LNCaP clone FGC (cell line): Measurements from ENCODE around the gene ABHD2.

Experiments
- DNase-seq: peaks from one replicate; pipeline ENCODE4 v3.0.0-alpha.2; 2011; ENCODE audit warnings: low read depth
- H3K4me3 ChIP-seq: 2 replicates; pipeline ENCODE4 v1.5.1; 2011; ENCODE audit warnings: mild to moderate bottlenecking, low read depth, low read length, control low read depth
- TF ChIP-seq, protein P1 (sequence below): IDR thresholded peaks from 2 replicates; pipeline ENCODE4 v1.5.1; 2012; ENCODE audit warnings: mild to moderate bottlenecking; ENCODE audit not compliant: control insufficient read depth, insufficient read depth; ENCODE audit errors: extremely low read depth

The ABHD2 gene

GRCh38 chr15:89113296-89114024 lies 25.2 kb downstream of the ABHD2 start:
- peak; percentile 79 for DNase-seq
- TF ChIP-seq, protein P1, sequence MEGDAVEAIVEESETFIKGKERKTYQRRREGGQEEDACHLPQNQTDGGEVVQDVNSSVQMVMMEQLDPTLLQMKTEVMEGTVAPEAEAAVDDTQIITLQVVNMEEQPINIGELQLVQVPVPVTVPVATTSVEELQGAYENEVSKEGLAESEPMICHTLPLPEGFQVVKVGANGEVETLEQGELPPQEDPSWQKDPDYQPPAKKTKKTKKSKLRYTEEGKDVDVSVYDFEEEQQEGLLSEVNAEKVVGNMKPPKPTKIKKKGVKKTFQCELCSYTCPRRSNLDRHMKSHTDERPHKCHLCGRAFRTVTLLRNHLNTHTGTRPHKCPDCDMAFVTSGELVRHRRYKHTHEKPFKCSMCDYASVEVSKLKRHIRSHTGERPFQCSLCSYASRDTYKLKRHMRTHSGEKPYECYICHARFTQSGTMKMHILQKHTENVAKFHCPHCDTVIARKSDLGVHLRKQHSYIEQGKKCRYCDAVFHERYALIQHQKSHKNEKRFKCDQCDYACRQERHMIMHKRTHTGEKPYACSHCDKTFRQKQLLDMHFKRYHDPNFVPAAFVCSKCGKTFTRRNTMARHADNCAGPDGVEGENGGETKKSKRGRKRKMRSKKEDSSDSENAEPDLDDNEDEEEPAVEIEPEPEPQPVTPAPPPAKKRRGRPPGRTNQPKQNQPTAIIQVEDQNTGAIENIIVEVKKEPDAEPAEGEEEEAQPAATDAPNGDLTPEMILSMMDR: no peak
- H3K4me3 ChIP-seq: no peak overlapping the region

GRCh38 chr15:89114990-89115389 lies 26.7 kb downstream of the ABHD2 start:
- H3K4me3 ChIP-seq: no peak overlapping the region
- TF ChIP-seq, protein P1: no peak
- no peak for DNase-seq

- TF ChIP-seq, protein P1: no peak
- H3K4me3 ChIP-seq: no peak overlapping the region
- DNase-seq: peak; percentile 94
Observed at GRCh38 chr15:89115547-89115946, 27.3 kb downstream of the ABHD2 start.

- TF ChIP-seq, protein P1: no peak
- no peak overlapping the region for H3K4me3 ChIP-seq
- DNase-seq: no peak
Observed at GRCh38 chr15:89116404-89116803, 28.1 kb downstream of the ABHD2 start.

DNA sequence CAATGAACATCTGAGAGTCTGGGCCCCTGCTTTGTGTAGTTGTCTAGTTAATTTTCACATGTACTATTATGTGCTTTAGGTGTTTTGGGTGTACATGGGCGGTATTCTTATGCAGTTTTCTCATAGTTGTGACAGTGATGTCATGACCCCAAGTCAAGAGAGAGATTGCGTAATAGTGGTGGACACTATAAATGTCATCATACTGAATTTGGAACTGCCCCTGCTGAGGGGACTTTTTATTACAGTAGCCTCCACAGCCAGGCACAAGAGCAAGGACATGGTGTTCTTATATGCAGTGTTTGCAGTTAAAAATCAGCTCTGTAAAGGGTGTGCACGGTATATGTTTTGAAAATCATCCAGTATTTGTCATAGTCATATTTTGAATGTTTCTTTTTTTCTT lies 29.5 kb downstream of the ABHD2 start:
- DNase-seq: no peak
- TF ChIP-seq, protein P1: no peak
- no peak overlapping the region for H3K4me3 ChIP-seq

DNA sequence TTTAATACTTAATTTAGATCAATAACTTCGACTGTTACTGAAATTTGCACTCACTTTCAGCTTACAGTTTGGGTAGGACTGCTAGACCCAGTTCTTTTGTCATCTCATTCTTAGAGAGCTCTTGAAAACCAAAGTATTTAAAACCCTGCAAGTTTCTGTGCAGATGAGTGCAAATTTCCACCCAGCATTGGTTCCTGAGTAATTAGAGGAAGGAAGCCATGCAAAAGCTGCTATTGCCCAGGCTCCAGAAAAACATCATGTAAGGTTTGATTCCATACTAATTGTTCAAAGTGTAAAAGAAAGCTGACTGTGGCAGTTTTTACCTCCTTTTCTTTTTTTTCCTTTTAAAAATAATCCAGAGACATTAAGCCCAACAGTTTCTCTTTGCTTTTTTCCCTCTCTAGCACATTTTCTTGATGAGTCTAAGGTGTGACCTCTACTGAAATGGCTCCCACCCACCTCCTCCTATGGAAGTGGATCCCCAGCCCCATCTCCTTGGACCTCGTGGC lies 30.3 kb downstream of the ABHD2 start:
- TF ChIP-seq, protein P1: no peak
- DNase-seq: no peak
- no peak overlapping the region for H3K4me3 ChIP-seq
